ENCODE data around the gene NF1. TPM values are rescaled to one million over a fixed set of nuclear protein-coding genes. Genes with fewer than 3 reads are reported as not detected.

NF1 gene
- polyA plus RNA-seq, 1 of the 3 experiments (the other 2 are of a cell fraction) = 19.6 TPM

GRCh38 chr17:31373150-31374093 lies 278.6 kb downstream of the NF1 start:
- ChIA-PET CTCF (interaction anchor here (0.6 to 4.5 kb wide), 20 partner anchors 9 to 361 kb away, joined by 3 to 26 read pairs (median 4); no protein-coding TSS in a partner anchor), POLR2A (no interaction called here)
- H4K20me1 ChIP-seq (ENCODE audit: insufficient read depth) = no peaks in the 10 kb centered on the region
- H3K4me3 ChIP-seq (ENCODE audit: low read depth in 2 of 2, low read length in 1 of 2) = no peak overlapping the region
- 95% methylated on average over 10 of the region's 10 CpGs for WGBS (ENCODE audit: low lambda C conversion rate)
- no peaks in the 10 kb centered on the region for H3K9me2 ChIP-seq
- H3K79me2 ChIP-seq (ENCODE audit: insufficient read depth) = no peaks in the 10 kb centered on the region
- peaks cover 3 to 9% of the 10 kb centered on the region in 2 experiments; a peak in 2 of 4 replicates for H3K4me1 ChIP-seq (ENCODE audit: control insufficient read depth in 1 of 2, insufficient read depth in 2 of 2, low read depth in 1 of 2, low read length in 1 of 2)
- H3K4me2 ChIP-seq = no peak overlapping the region
- 0 out of 4 replicates have a peak overlapping the region, but pooled peaks of 1 of the 2 experiments have one; percentile 18 for H3K27ac ChIP-seq (ENCODE audit: low read depth in 2 of 2, low read length in 1 of 2)
- H3F3A ChIP-seq (replicated peaks; ENCODE audit: insufficient read depth) = peaks cover 34% of the 10 kb centered on the region
- peaks cover 51 to 52% of the 10 kb centered on the region in 2 experiments for H3K36me3 ChIP-seq (replicated peaks in 1 of 2; ENCODE audit: control insufficient read depth in 1 of 2, insufficient read depth in 2 of 2, low read length in 1 of 2)
- H3K27me3 ChIP-seq (ENCODE audit: insufficient read depth) = no peaks in the 10 kb centered on the region
- DNase-seq = no peak
- H3K9ac ChIP-seq = no peak overlapping the region
- H2AFZ ChIP-seq (ENCODE audit: low read depth) = no peak overlapping the region
- H3K9me3 ChIP-seq = no peaks in the 10 kb centered on the region
- TF ChIP-seq TCF12 (IDR thresholded peaks at IDR 0.05) (no peak), FOXM1 (IDR thresholded peaks at IDR 0.05; ENCODE audit: low read depth) (no peak), EZH2phosphoT487 (IDR thresholded peaks at IDR 0.05; ENCODE audit: borderline replicate concordance, low read depth) (no peak), YY1 (IDR thresholded peaks at IDR 0.05; ENCODE audit: low read depth) (no peak), CHD2 (IDR thresholded peaks at IDR 0.05; ENCODE audit: low read length, partially characterized antibody) (no peak), FOSL2 (IDR thresholded peaks at IDR 0.05; ENCODE audit: borderline replicate concordance, low read depth) (no peak), NRF1 (IDR thresholded peaks at IDR 0.05; ENCODE audit: low read depth, low read length) (no peak), RFX5 (IDR thresholded peaks at IDR 0.05; ENCODE audit: low read length) (no peak), CTCF (IDR thresholded peaks at IDR 0.05) (peak; percentile 70), SIN3A (IDR thresholded peaks at IDR 0.05; ENCODE audit: borderline replicate concordance, low read depth, low read length) (no peak), TAF1 (IDR thresholded peaks at IDR 0.05; ENCODE audit: borderline replicate concordance, low read depth, low read length) (no peak), TEAD4 (IDR thresholded peaks at IDR 0.05; ENCODE audit: borderline replicate concordance, insufficient read depth) (no peak), USF2 (IDR thresholded peaks at IDR 0.05; ENCODE audit: borderline replicate concordance, low read depth, low read length) (no peak), POLR2AphosphoS5 (IDR thresholded peaks at IDR 0.05; ENCODE audit: low read depth, low read length) (no peak), GABPA (IDR thresholded peaks at IDR 0.05; ENCODE audit: low read depth) (no peak), EP300 (IDR thresholded peaks at IDR 0.05; ENCODE audit: borderline replicate concordance in 1 of 2, low read depth in 1 of 2, low read length in 1 of 2) (no peak), ZBTB33 (IDR thresholded peaks at IDR 0.05; ENCODE audit: borderline replicate concordance, low read depth) (no peak), NFIC (IDR thresholded peaks at IDR 0.05; ENCODE audit: borderline replicate concordance) (no peak), IRF3 (IDR thresholded peaks at IDR 0.05; ENCODE audit: low read depth, low read length) (no peak), GATA2 (CRISPR knock-in tag; IDR thresholded peaks at IDR 0.05) (no peak), RAD21 (IDR thresholded peaks at IDR 0.05; ENCODE audit: low read length) (peak; percentile 75)
- TF ChIP-seq, protein P1, sequence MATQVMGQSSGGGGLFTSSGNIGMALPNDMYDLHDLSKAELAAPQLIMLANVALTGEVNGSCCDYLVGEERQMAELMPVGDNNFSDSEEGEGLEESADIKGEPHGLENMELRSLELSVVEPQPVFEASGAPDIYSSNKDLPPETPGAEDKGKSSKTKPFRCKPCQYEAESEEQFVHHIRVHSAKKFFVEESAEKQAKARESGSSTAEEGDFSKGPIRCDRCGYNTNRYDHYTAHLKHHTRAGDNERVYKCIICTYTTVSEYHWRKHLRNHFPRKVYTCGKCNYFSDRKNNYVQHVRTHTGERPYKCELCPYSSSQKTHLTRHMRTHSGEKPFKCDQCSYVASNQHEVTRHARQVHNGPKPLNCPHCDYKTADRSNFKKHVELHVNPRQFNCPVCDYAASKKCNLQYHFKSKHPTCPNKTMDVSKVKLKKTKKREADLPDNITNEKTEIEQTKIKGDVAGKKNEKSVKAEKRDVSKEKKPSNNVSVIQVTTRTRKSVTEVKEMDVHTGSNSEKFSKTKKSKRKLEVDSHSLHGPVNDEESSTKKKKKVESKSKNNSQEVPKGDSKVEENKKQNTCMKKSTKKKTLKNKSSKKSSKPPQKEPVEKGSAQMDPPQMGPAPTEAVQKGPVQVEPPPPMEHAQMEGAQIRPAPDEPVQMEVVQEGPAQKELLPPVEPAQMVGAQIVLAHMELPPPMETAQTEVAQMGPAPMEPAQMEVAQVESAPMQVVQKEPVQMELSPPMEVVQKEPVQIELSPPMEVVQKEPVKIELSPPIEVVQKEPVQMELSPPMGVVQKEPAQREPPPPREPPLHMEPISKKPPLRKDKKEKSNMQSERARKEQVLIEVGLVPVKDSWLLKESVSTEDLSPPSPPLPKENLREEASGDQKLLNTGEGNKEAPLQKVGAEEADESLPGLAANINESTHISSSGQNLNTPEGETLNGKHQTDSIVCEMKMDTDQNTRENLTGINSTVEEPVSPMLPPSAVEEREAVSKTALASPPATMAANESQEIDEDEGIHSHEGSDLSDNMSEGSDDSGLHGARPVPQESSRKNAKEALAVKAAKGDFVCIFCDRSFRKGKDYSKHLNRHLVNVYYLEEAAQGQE (IDR thresholded peaks at IDR 0.05; ENCODE audit: low read depth, low read length) = no peak
